HL-60/S4 treated with phorbol 12-myristate 13-acetate at 8.2 ng/mL for 4 days and 3 days (cell line): ENCODE data around the gene PHLDA3.

ENCODE experiments used
- in situ Hi-C: fragments of 300-500 bp; cut with MboI; formaldehyde crosslinking; loops from 2 replicates; pipeline ENCODE4 v1.15.0; 2022; ENCODE audit warnings: low sequenced_read_pairs

The PHLDA3 gene

DNA sequence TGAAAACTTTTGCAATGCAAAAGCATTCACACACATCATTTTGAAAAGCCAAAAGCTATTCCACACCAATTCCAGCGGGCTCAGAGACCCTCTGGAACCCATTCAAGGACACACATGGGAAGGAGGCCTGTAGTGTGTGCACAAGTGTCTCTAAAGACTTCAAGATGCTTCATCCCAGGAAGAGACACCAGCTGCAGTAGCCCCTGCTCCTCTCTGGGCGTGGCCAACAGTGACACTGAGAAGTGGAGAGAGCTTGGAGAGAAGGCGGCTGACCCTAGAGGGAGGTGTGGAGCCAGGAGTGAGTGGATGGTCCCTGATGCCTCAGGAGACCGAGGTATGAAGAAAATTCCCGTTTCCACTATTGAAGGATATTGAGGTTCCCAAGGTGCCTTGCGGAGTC lies 32.6 kb downstream of the PHLDA3 start:
- in situ Hi-C loops, result no loop called here

DNA sequence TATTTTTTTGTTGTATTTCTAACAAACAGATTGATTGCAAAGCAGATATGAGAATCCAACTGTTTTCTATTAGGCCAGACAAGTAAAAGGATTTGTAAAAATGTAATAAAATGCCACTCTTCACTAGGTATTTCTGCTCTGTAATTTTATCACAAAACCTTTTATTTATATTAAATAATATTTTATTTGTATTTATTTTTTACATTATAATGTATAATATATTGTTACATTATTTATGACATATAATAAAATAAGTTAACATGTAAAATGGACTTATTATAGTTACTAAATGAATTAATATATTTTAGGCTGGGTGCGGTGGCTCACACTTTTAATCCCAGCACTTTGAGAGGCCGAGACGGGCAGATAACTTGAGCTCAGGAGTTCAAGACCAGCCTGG lies 34.7 kb downstream of the PHLDA3 start:
- in situ Hi-C loops, result no loop called here

DNA sequence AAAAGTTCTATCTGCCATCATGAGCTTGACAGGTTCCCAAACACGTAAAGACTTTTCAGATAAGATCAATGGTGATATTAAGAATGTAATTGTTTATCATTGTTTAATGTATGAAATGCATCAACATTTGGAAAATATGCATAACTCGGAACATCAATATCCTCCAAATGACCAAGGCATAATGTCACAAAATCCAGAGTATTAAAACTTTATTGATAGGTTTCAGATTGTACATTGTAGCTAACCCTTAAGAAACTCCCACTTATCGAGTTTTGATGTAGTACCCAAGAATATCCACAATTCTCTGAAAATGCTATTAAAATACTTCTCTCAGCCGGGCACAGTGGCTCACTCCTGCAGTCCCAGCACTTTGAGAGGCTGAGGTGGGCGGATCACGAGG lies 35.4 kb downstream of the PHLDA3 start:
- in situ Hi-C loops, result no loop called here

DNA sequence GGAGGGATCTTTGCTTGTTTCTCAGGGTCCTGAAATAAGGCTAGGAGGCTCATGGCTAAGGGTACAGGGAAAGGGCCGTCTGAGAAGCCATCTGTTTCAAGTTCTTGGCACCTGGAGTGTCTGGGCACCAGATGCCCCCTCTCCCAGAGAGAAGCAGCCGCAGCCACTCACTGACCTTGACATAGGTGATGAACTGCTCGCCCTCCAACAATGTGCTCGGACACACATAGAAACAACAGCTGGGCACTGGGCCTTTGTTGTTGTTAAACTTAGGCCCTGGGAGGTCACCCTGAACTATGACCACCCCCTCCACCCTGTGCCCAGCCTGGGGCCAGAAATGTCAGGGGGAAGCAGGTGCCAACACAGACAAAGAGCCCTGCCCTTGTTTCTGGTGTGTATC lies 38.2 kb downstream of the PHLDA3 start:
- in situ Hi-C loops, result no loop called here

DNA sequence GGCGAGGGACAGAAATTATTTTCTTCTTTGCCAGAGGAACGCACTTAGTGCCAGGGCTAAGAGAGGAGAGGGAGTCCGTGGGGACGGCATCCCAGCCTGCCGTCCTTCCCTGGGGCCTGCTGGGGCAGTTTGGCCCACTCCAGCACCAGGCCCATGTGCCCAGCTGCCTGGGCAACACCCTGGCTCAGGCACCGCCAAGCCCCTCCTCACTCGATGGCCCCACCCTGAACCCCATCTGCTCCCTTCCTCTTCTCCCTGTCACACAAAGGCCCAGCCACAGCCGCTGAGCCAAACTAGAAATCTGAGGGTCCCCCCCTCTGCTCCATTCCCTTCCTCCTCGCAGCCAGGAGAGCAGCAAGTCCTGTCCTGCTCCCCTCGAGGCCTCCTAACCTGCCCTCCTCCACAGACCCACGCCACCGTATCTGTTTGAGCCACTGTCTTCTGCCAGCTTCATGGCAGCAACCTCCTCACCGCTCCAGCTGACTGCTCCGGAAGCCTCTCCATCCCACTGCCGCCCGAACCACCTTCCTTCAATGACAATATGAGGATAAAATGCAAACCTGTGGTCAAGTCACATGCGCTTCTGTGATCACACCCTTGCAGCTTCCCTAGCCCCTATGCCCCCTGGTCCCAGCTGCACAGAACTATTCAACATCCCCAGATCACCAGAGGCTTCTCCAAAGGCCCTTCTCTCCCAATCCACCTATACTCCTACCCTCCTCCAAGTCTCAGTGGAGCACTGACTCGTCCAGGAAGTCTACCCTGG lies 39.1 kb downstream of the PHLDA3 start:
- in situ Hi-C loops, result no loop called here

DNA sequence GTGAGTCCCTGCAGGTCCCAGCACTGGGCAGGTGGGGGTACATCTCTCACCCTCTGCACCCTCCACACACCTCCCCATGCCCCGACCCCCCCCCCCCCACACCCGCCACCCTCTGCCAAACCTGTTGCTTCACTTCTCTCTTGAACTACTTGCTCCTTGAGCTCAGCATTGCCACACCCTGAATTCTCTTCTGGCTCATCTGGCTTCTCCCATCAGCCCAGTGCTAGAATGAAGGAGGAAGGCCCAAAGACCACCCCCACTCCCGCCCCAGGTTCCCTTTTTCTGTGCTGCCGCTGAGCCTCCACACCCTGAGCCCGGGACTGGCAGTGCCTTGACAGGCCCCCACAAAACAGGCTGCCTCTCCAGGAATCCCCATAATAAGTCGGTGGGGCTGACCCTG lies 41.0 kb downstream of the PHLDA3 start:
- in situ Hi-C loops, result no loop called here

DNA sequence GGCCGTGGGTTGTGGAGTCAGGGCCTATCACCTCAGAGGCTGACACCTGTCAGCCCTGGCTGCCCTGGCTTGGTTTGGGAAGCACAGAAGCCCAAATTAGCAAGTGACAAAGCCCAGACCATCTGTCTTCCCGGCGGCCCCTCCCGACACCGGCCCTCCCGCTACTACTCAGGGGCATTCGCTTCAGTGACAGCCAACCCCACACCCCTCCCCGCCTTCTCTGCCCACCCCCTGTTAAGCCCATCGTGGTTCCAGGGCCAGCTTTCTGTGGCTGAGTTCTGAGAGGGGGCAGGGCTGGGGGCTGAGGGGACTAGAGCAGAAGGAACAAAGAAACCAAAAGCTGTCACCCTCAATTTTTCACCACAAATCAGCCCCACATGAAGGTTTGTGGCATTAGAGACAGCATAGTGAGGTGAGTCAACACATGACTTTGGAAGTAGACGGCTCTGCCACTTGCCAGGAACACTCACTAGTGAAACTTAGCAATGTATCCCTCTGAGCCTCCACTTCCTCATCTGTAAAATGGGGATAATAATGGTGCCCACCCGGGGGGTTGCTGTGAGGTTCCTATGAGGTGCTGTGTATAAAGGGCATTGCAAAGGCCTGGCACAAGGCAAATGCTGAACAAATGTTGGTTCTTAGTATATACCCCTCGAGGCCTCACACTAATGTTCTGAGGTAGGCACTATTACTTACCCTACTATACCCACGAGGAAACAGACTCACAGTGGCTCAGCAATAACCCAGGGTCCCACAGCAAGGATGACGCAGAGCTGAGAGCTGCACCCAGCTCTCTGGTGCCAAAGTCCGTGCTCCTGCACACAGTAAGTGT lies 42.3 kb downstream of the PHLDA3 start:
- in situ Hi-C loops, result no loop called here

DNA sequence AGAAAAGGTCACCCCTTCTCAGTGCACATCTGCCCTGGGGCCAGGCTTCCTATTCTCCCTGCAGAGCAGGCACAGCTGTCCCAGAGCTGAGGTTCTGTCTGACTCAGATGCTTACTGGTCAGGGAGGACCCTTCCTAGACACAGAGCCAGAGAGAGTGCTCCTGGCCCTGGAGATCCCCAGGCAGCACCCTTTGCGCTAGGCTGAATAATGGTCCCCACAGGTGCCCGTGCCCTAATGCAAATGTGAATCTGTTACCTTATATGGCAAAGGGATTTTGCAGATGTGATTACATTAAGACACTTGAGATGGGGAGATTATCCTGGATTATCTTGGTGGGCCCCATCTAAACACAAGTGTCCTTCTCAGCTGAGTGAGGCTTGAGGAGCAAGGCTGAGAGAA lies 44.8 kb downstream of the PHLDA3 start:
- in situ Hi-C loops, result no loop called here

DNA sequence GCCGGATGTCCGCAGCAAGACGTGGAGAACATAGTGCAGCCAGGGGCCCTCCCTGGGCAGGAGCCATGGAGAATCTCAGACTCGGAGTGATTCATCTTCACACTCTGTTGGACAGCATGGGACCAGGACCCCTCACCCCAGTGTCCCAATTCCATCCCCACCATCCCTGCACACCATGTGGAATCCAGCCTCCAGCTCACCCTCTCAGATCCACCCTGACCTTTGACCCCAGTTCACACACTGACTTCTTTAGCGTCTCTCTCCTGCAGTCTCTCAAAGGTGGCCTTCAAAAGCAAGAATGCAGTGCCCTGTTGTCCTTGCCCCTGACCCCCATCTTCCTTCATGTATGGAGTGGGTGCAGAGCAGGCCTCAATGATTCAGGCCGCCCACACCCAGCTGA lies 45.3 kb downstream of the PHLDA3 start:
- in situ Hi-C loops, result no loop called here

DNA sequence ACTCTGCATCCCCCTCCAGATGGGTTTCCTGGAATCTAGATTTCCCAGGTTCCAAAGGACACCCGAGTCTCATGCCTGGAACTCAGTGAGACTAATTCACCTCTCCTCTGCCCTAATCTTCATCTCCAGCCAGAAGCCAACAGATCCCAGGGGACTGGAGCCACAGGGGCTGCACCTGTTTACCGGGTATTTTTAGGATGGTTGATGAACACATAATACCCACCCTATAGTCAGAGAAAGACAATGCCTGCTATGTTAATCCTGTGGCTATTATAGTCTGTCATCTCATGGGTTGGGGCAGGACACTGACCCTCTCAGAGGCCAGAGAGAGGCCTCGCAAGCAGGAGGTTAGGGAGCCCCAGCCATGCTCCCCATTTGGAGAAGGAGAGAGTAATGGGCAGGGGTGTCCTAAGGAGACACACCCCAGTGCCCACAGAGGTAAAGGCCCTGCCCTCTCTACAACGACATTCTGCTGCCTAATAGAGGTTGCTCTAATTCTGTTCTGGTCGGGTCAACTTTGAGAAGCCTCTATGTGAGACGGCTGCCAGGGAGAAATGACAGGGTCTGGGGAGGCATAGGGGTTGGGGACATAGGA lies 46.5 kb downstream of the PHLDA3 start:
- in situ Hi-C loops, result no loop called here

DNA sequence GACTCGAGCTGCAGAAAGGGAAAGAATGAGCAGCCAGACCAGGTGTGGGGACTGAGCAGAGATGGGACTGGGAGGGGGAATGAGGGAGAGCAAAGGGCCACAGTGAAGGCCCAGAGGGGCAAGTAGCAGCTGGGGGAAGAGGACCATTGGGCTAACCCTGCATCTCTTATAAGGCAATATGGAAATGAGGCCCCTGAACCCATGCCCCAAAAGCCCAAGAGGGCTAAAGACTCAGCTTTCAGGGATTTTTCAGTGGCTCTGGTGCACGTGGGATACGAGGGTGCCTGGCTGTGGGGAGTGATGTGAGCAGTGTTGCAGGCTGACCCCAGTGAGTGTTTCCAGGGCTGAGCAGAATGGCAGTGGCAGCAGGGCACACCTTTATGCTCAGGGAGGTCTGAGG lies 47.0 kb downstream of the PHLDA3 start:
- in situ Hi-C loops, result no loop called here

DNA sequence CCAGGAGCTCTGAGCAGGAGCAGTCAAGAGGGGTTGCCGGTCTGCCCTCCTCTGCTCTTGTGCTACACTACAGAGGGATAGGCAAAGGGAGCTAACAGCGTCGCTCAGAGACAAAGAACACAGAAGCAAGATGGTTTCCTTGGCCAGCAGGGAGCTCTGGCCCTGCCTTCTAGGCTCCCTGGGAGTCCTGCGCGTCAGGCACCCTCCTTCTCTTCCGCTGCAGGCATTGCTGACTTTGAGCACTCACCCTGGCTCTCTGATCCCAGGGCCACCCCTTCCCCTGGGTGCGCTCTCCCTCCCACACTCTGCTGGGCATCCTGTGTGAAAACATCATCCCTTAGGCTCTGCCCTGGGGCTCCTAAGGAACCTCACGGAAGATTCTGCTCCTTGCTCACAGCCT lies 47.9 kb downstream of the PHLDA3 start:
- in situ Hi-C loops, result no loop called here

DNA sequence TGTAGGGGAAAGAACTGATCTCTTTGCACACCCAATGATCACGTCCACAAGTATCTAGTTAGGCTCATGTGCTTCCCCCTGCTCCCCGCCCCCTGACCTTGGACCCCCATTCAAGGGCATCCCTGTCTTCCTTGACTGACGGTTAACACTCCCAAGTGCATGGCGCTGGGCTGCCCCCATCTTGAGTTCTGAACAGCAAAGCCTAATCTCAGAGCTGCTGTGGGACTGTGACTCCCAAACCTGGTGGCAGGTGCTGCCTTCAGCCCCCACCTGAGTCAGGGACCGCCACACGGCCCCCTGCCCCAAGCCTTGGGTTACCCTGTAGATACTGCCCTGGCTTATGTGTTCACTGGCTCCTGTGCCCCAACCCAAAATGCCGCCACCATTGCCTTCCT lies 48.4 kb downstream of the PHLDA3 start:
- in situ Hi-C loops, result no loop called here

DNA sequence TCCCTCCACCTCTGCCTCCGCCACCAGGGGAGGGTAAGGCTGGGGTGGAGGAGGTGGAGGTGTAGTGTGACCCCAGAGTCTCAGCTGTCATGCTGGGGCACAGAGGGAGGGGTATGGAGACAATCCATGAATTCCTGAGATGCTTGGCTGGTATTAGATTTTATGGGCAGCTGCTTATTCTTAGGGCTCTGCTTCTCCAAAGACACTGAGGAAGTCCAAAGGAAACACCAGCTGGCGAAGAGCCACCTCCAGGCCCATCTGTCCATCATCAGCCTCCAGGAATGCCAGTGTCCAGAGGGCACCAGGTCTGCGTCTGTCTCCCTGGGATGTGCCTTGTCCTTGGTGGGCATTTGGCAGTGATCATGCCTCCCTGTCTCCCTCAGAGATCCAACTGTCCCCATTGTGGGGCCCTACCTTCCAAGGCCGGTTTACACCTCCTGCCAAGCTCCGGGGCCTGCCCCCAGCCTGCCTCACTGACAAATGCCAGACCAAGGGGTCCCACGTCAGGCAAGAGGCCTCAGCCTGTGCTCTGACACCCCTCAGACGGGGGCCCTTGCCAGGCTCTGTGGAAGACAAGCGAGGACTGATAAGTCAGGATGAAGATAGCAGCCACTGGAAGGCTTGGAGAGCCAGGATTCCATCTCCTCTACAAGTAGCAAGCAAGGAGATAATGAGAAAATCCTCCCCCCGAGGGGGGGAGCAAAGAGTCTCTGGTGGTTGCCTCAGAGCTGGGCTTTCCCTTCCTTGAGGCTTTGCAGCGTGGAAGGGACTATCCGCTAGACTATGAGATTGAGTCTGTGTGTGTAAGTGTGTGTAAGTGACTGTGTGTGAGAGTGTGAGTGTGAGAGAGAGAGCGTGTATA lies 49.0 kb downstream of the PHLDA3 start:
- in situ Hi-C loops, result no loop called here

DNA sequence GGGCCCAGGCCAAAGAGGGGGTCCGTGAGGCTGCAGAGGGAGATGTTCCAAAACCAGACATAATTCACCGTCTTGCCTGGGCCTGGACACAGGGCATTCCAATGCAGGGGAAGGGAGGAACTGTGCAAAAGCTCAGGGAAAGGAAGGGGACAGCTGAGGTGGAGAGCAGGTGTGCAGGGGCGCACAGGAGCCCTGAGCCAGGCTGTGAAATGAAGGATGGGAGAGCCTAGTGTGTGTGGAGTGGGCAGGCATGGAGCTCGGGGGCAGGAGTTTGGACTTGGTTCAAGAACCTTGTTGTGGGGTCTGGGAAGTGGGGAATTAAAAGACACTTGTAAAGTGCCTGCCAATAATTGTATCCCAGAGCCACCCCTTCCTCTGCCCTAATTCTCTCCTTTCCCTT lies 49.7 kb downstream of the PHLDA3 start:
- in situ Hi-C loops, result no loop called here

DNA sequence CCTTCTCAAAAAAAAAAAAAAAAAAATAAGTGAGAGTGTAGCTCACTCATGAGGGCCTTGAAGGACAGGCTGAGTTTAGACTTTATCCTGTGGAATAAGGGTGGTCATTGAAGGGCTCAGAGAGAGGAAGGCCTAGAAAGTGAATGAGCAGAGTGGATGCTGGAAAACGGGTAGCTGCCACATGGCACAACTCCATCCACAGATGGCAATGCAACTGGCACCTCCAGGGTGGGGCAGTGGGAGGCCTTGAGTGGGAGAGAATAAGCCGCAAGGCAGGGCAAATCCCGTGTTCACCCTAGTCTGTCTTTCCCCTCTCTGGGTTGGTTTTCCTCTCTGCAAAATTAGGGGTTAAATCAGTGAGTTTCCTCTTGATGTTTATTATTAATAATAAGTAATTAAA lies 50.5 kb downstream of the PHLDA3 start:
- in situ Hi-C loops, result no loop called here
